ENCODE measurements around the gene RAB13.
A peak's percentile ranks its signal among the peaks of the same experiment; 100 is the strongest.

RAB13 gene

DNA sequence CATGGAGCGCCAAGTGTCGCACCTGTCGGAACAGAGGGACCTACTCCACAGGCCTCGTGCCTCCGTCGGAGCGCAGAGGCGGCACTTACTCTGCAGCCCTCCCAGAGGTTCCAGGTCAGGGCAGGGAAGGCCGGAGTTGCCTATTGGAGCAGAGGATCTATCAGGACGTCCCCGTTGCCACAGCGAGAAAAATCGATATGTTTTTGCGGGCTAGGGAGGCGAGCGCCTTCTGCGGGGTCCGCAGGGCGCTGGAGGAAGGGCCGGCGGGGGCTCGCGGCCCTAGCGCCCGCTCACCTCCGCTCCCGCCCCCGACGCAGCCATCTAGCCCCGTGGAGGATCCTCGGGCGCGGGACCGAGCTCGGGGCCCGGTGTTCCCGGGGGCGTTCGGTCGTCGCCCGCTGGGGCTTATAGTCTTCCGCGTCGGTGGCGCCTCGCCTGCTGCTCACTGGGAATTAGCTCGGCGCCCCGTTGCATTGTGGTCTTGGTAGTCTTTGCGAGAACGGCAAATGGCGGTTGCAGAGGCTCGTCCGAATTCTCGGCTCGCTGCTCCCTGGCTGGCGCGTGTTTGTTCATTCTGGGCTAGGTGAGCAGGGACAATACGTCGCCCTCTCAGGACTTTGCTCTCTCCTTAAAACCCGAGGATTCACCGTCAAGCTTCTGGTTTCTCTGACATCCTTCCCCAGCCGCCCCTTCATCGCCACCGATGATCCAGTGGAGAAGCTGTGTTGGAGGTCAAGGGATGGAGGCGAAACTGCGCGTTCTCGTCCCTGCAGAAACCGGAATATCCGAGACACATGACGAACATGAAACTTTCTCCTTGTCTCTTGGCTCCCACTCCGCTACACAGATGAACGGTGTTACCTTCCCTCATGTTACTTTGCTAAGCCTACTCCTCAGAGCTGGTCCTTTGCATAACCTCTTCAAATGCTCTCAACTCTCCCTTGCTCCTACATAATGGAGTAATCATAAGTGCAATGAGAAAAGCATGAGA lies 8.6 kb downstream of the RAB13 start, which contains the start of gene JTB:
Gene JTB, minus strand, starts transcription at position 425 of the 991 bp plus-strand sequence. Its CDS starts 422 bp downstream, at position 3.
- peak; percentile 87 for DNase-seq (ENCODE audit: low spot score)

DNA sequence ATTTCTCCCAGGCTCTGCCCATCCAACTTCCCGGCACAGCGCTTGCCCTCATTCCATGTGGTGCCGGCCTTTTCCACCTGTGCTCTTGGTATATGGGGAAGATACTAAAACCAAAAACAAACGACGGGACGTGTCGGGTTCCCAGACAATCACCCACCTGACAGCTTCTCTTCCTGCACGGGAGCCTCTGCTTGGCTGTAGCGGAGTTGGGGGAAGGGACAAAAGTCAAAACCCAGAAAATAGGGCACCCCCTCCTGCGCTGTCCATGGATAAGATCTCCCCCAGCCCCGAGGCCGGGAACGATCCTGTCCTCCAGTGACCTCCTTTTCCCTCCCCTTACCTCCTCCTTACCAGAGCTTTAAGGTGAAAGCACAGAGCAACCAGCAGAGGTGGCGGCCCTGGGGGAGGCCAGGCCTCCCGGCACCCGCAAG lies 9.3 kb downstream of the RAB13 start:
- no peak for DNase-seq (ENCODE audit: low spot score)

DNA sequence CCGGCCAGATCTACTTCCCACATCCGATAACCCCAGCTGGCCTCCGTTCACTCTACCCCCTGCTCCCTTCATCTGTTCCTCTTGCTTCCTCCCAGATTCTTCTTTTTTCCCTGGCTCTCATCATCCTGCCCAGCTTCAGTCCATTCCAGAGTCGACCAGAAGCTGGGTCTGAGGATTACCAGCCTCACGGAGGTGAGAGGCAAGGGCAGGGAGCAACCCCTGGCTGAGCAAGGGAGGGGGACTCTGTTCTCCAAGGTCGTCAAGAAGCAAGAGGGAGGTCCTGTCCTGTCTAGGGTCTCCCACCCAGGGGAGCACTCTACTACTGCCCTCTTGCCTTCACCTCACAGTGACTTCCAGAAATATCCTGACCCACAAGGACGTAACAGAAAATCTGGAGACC lies 12.6 kb downstream of the RAB13 start:
- DNase-seq (ENCODE audit: low spot score) = no peak

DNA sequence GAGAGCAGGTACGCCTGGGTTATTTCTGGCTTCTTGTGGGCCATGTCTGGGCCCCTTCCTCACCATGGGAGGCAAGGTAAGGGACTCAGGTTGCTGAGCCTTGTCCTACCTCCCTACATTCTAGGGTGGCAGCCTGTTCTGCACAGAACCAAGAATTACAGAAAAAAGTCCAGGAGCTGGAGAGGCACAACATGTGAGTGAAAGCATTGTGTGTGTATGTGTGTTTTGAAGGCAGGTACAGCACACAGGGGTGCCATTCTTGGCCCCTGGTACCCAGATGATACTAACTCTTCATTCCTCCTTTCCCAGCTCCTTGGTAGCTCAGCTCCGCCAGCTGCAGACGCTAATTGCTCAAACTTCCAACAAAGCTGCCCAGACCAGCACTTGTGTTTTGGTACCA lies 13.1 kb downstream of the RAB13 start:
- DNase-seq (ENCODE audit: low spot score) = no peak

DNA sequence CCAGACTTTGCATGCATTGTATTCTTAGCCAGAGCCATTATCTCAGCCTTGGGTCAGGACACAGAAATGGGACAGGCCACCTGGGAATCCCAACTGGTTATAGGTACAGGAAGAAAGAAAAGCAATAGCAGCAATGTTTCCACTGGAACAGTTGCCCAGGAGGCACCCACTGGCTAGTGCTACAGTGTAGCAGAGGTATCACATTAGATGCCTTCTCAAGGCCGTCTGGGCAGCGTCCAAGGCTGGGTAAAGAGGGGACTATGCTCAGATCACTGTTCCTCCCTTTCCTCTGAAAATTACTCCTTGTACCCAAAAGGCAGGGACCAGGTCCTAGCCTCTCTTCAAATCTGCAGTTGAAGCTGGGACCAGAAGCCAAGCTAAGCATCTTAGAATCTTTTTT lies 15.8 kb downstream of the RAB13 start:
- no peak for DNase-seq (ENCODE audit: low spot score)

DNA sequence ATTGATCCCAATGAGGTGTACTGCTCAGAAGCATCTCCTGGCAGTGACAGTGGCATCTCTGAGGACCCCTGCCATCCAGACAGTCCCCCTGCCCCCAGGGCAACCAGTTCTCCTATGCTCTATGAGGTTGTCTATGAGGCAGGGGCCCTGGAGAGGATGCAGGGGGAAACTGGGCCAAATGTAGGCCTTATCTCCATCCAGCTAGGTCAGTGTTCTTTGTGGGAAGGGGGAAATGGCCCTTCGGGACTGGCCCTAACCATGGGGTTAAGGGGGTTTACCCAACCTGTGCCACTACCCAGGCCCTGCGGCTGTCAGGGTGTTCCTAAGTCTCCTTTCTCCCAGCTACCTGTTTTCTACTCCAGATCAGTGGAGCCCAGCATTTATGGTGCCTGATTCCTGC lies 17.2 kb downstream of the RAB13 start:
- no peak for DNase-seq (ENCODE audit: low spot score)

DNA sequence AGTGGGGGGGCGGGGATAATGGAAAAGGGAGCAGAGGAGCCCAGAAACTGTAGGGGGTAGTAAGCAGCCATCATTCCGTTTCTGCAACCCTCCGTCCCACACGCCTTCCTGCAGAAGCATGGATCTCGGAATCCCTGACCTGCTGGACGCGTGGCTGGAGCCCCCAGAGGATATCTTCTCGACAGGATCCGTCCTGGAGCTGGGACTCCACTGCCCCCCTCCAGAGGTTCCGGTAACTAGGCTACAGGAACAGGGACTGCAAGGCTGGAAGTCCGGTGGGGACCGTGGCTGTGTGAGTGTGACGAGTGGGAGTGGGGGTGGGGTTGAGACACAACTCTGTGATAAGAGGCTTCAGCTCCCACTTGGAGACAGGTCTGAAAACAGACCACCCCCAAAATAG lies 17.7 kb downstream of the RAB13 start:
- DNase-seq (ENCODE audit: low spot score) = no peak

DNA sequence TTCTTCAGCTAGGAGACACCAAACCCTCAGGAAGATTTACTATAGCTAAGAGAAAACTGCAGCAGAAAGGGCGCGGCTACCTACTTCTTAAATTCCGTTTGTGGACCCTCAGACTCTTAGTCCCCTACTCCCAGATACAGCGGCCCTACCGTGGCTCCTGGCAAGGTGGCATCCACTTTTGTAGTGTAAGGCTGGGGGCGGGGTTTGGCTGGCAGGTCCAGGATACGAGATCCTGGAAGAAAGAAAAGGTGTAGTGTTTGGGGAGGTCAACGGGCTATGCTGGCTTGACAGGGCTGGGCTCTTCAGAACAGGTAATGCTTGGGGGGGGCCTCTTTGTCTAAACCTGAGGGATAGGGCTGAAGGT lies 18.2 kb downstream of the RAB13 start:
- DNase-seq (ENCODE audit: low spot score) = no peak

DNA sequence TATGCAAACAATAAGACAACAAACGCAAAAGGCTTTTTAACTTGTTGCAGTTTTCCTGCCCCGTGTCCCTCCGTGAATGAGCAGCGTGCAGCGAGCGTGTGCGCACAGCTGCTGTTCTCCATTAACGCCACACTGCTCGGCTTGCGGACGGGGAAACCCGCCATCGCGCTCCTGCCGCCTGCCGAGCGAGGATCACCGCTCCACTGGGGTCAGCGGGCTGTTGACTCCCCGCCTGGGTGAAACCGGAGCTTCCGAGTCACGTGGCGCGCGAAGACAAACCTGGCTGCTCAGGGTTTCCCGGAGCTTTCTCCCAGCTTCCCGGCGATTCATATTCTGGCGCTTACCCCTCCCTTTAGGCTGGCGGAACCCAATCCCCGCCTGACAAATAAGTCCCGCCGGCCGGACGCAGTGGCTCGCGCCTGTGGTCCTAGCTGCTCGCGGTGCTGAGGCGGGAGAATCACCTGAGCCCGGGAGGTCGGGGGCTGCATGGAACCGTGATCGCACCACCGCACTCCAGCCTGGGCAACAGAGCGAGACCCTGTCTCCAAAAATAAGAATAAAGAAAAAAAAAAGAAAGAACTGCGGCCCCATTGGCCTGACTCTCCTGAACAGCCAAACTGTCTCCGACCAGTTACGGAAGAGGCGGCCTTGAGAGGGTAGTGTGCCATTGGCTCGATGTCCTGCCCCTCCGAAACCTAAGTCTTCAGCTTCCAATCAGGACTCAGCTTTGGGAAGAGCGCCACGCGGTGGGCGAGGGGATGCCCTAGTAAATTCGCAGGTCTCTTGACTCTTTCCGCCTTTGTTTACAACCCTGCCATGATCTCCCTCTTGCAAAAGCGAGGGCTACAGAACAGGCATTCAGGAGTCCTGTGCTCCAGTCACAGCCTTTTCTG lies 18.8 kb downstream of the RAB13 start, which contains the start of gene CREB3L4:
Gene CREB3L4, plus strand, starts transcription at position 796 of the 893 bp plus-strand sequence. CDS start 624 bp downstream, outside the sequence.
- peak; percentile 87 for DNase-seq (ENCODE audit: low spot score)

DNA sequence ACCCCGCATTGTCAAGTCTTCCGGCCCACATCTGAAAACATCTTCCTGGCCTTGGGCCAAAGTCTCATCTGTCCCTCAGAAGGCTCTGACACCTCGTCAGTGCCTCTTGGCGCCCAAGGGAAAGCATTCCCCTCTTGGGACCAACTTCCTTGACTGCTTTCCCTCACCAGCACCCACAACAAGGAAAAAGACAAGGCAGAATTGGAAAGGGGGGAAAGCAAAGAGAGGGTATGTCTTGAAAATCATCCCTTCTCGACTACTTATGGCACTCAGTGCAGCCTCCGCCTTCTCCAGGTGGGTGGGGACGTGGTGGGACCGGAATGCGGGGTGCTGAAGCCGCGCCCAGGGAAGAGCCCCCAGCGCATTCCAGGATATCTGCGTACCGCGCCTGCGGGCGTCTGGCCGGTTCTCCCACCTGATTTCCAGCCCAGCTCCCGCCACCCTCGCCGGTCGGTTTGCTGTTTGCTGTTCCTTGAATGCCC lies 22.2 kb downstream of the RAB13 start:
- no peak for DNase-seq (ENCODE audit: low spot score)

DNA sequence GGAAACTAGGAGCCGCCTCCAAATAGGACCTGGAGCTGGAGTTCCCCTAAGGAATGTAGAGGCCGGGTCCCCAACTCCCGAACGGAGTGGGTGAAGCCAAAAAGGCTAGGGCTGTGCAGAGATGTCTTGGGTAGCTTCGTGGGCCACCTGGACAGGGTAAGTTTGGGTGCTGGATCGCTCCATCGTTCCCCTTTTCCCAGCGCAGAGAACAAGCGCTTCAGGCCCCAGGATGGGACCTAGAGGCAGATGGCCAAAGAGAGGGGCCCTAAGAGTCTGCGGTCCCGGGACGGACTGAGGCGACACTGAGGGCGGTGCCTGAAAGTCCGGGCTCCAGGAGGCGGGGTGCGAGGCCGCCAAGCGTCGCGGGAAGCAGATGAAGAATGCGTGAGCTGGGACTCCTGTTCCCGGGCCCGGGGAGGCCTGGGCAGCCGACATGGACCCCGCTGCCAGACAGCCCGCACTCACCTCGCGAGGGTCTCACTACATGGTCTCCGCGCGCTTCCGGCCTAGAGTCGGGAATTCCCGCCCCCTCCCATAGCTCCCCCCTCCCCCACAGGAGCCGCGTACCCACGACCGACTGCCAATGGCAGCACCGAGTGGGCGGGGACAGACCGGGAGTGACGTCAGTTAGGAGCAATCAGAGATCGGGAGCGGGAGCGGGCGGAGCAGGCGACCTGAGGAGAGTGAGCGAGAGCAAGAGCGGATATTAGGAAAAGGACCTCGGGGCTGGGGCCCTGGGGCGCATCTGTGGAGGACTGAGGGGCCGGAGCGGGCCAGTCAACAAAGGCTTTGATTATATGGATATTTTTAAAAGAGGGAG lies 22.9 kb downstream of the RAB13 start, which contains the start of gene SLC39A1:
Gene SLC39A1, minus strand, starts transcription at position 508 of the 820 bp plus-strand sequence. CDS start 822 bp downstream, outside the sequence.
- DNase-seq (ENCODE audit: low spot score) = peak; percentile 95

DNA sequence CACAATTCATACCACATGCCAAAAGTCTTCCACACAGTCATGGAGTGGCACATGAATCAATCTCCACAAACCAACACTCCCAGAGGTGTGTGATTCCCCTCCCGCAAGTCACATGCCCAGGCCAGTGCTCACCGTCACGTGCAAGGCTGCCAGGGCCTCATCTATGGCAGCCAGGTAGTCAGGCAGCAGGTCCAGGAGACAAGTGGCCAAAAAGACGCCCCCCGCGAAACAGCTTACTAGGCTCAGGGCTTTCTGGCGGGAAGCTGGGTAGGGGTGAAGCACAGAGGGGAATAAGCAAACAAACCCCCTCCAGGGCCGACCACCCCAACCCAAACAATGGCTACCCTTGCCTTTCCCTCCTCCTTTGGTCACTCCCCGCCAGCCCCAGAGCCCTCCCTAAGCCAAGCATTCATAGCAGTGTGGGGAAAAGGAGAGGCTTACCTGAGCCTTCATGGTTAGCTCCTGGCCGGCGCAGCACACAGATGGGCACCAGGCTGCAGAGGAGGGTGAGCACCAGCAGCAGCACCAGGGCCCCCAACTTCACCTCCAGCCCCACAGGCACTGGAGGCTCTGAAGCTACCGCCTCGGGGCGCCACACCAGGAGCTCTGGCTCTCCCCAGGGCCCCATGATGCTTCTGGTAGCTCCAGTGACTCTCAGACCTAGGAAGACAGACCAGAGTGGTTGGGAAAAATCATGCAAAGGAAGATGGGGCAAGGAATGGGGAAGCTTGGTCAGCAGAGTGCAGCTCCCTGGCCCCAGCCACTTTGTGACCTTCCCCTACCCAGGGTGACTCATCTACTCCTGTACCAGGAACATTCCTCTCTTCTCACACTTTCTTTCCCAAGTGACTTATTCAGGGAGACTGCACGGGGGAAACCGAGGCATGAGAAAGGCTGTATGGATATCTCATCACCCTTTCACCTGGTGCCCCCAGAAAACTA lies 23.8 kb downstream of the RAB13 start:
- DNase-seq (ENCODE audit: low spot score) = no peak

DNA sequence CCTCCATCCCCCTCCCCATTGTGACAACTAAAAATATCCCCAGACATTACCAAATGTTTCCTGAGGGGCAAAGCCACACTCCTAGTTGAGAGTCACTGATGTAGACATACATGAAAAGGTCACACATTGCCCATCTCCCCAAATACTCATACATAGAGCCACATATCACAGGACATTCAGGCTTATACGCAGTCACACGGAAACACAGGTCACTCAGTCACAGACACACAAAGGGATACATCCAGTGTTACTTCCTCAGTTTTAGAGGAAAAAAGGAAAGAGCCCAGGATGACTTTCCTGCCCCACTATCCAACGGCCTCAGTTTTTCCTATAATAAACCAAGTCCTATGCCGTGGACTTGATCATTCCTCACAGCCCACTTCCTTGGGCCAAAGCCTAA lies 24.7 kb downstream of the RAB13 start:
- no peak for DNase-seq (ENCODE audit: low spot score)

DNA sequence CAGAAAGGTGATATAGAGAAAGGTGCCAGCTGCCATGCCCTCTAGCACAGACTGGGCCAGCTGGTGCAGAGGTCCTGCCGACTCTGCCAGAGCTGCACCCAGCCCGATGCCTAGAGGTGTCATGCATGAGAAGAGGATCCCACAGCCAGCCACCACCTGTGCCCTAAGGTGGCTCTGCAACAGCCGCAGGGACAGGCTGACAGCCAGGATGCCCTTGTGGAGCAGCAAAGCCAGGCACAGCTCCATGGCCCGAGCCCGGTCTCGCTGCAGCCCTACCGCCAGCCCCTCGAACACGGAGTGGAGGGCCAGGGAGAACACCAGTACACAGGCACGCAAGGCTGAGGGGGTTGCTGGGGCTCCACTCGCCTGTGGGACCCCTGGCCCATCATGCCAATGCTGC lies 25.9 kb downstream of the RAB13 start:
- DNase-seq (ENCODE audit: low spot score) = no peak

DNA sequence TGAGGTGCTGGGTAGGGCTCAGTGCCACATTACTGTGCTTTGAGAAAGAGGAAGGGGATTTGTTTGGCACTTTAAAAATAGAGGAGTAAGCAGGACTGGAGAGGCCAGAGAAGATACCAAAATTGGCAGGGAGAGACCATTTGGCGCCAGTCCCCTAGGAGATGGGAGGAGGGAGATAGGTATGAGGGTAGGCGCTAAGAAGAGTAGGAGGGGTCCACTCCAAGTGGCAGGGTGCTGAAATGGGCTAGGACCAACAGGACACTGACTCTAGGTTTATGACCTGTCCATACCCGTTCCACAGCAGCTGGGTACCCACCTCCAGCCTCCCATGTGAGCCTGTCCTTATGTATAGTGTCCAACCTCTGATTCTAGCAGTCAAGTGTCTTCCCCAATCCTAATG lies 26.7 kb downstream of the RAB13 start:
- DNase-seq (ENCODE audit: low spot score) = no peak

DNA sequence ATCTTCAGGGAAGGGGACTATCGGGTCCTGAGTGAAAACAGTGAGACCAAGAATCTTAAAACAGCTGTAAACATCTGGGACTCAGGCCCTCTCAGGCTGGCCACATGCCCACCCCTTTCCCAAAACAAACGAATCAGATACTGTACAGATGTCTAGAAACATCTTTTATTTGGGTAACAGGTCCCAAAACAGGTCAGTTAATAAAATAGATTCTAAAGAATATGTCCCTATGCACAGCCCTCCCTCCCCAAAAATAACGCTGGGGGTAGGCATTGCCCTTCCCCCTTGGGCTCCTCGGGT lies 27.2 kb downstream of the RAB13 start:
- no peak for DNase-seq (ENCODE audit: low spot score)

DNA sequence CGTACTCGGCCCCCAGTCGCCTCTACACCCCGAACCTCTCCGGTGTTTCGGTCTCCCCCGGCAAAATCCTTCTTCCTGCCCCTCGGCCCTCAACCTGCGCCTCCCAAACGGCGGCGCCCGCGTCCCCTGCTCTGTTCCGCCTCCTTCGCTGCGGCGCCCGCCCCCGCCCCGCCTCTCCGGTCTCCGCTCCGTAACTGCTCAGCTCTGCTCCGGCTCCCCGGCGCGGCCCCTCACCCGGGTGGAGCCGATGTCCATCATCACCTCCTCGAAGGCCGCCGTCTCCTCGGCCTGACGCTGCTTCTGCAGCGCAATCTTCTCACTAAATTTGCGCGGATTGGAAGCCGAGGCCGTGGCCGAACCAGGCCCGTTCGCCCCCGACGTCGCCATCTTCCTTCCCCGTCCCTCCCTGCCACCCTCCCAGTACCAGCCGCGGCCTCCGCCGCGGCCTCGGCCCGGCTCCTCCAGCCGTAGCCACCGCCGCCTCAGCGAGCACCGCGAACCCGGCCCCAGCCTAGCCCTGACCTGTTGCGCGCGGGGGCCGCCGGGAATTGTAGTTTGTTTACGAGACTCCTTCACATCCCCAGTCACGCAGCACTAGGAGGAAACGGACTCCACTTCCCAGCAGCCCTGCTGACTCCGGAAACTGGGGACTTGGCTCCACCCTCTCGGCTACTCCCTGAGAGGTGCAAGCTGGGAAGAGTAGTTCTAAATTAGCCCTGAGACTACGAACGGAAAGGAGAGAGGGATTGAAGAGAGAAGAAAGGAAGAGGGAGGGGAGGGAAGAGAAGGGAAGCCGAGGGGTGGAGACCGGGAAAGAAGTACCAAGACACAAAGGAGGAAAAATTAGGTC lies 27.8 kb downstream of the RAB13 start, which contains the start of gene CRTC2:
Gene CRTC2, minus strand, starts transcription at position 502 of the 850 bp plus-strand sequence. Its CDS starts 115 bp downstream, at position 387.
- peak; percentile 99 for DNase-seq (ENCODE audit: low spot score)

DNA sequence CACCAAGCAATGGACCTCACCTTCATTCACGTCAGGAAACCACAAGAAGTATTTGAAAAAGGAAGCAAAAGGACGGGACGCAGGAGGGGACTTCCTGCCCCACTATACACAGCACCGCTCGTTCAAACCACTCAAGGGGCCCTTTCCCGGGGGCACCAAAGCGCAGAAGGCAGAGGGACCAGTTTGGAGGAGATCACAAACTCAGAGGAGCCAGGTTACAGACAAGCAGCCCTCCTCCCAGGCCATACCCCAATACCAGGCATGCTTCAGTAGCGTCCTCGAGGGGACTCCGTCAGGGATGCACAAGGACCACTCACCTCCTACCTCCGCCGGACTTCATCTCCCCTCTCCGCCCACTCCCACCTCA lies 28.4 kb downstream of the RAB13 start:
- no peak for DNase-seq (ENCODE audit: low spot score)

DNA sequence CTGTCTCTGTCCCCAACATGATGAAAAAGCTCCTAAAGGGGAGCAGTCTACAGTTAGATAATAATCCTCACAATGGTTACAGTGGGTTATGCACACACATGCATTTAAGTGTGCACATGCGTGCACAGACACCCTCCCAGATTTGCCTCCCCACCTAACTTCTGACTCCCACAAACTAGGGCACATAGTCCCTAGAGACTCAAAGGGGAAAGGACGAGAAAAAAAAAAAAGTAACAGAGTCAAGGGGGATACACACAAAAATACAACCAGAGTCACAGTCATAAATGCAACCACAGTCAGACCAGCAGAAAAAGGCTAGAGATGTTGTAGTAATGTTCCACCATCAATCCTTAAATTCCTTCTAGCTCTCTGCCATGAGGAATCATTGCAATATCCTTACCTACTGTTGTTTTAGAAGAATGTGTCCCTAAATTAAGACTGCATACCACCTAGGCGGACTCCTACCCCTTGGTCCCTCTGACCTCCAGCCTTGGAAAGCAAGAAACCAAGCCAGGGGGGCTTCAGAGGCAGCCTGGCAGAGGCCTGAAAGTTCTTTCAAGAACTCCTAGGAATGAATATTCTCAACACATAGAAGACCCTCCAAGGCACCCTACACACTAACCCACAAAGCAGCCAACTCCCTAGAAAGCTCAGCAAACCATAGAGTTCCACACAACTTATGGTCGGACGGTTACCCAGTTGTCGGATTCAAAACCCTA lies 29.0 kb downstream of the RAB13 start:
- no peak for DNase-seq (ENCODE audit: low spot score)

Data from COLO829 (cell line).